Testis (tissue), 2 donors: Measurements from ENCODE around the gene SHC3.

Experiments
- POLR2A ChIP-seq: fragments of 450-650 bp; IDR thresholded peaks from one replicate; pipeline ENCODE4 v1.6.1; 2017; ENCODE audit warnings: antibody characterized with exemption, mild to moderate bottlenecking, moderate library complexity
- TF ChIP-seq, protein P1 (sequence below), 3 experiments: fragments of 450-650 bp in 2 of 3; fragments of 200-600 bp in 1 of 3; sonication (generic) in 1 of 3; IDR thresholded peaks; one replicate each; pipeline ENCODE4 v1.5.1; 2016 to 2019; ENCODE audit warnings: antibody characterized with exemption in 3 of 3, mild to moderate bottlenecking in 2 of 3, moderate library complexity in 1 of 3

DNA sequence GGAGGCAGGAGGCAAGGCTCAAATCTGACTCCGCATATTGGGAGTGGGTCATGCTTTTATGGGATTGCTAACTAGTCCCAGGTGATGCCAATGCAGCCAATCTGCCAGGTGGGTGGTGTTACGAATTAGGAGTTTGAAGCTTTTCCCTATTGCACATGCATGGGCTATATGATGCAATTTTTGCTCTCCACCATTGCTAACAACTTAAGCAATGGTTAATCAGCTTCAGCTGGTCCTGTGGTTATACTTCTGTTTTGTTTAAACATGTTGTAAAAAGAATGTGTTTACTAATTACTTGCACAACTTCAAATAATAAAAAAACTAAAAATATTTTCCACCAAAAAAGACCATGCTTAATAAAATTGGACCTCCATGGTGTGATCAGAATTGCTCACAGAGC, 55.7 kb downstream of the SHC3 start:
- TF ChIP-seq, protein P1, sequence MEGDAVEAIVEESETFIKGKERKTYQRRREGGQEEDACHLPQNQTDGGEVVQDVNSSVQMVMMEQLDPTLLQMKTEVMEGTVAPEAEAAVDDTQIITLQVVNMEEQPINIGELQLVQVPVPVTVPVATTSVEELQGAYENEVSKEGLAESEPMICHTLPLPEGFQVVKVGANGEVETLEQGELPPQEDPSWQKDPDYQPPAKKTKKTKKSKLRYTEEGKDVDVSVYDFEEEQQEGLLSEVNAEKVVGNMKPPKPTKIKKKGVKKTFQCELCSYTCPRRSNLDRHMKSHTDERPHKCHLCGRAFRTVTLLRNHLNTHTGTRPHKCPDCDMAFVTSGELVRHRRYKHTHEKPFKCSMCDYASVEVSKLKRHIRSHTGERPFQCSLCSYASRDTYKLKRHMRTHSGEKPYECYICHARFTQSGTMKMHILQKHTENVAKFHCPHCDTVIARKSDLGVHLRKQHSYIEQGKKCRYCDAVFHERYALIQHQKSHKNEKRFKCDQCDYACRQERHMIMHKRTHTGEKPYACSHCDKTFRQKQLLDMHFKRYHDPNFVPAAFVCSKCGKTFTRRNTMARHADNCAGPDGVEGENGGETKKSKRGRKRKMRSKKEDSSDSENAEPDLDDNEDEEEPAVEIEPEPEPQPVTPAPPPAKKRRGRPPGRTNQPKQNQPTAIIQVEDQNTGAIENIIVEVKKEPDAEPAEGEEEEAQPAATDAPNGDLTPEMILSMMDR (IDR thresholded peaks at IDR 0.05): no peak
- no peak for TF ChIP-seq POLR2A
